WTC11 (cell line): ENCODE results near the gene BFSP2. TPM values are rescaled to one million over a fixed set of nuclear protein-coding genes. Genes with fewer than 3 reads are reported as not detected.

Experiments used
- ATAC-seq: fragments of 200-7000 bp; cut with Tn5 transposase; 2 replicates; pipeline ENCODE4 v1.10.0; 2021; ENCODE audit warnings: mild to moderate bottlenecking, moderate library complexity
- CTCF ChIA-PET: fragments of 300-600 bp; sonication (Branson Sonifier 250); formaldehyde crosslinking; loops from one replicate; lab custom pipeline; 2021; ENCODE audit warnings: antibody characterized with exemption; lab: Charles Lee
- POLR2A ChIA-PET: fragments of 350-600 bp; sonication (Branson Sonifier 250); formaldehyde crosslinking; loops from one replicate; lab custom pipeline; 2021; ENCODE audit warnings: antibody characterized with exemption; lab: Charles Lee
- DNase-seq: peaks from one replicate; pipeline ENCODE4 v3.0.0; 2021; ENCODE audit warnings: low spot score
- H3K27ac Mint-ChIP-seq: 2 replicates; pipeline ENCODE4 v1.8.0; 2021; ENCODE audit warnings: mixed read lengths
- H3K27me3 Mint-ChIP-seq: 2 replicates; pipeline ENCODE4 v1.8.0; 2021; ENCODE audit warnings: low read depth, mild to moderate bottlenecking, moderate library complexity, mixed read lengths
- H3K36me3 Mint-ChIP-seq: 2 replicates; pipeline ENCODE4 v1.8.0; 2021; ENCODE audit warnings: mixed read lengths
- H3K4me1 Mint-ChIP-seq: 2 replicates; pipeline ENCODE4 v1.8.0; 2022; ENCODE audit warnings: mixed read lengths
- H3K4me3 Mint-ChIP-seq: 2 replicates; pipeline ENCODE4 v1.8.0; 2021; ENCODE audit warnings: mild to moderate bottlenecking, moderate library complexity, mixed read lengths
- H3K9me3 Mint-ChIP-seq: 2 replicates; pipeline ENCODE4 v1.8.0; 2021; ENCODE audit warnings: mixed read lengths
- AR ChIP-seq: fragments of 250-450 bp; sonication (Bioruptor Pico); IDR thresholded peaks from 2 replicates; pipeline ENCODE4 v1.9.0; 2021; ENCODE audit warnings: mild to moderate bottlenecking
- ETV6 ChIP-seq: sonication (generic); formaldehyde crosslinking; IDR thresholded peaks from 2 replicates; pipeline ENCODE4 v1.8.1; 2022; ENCODE audit warnings: mild to moderate bottlenecking, missing genetic modification reagents
- FOXP4 ChIP-seq: sonication (generic); formaldehyde crosslinking; IDR thresholded peaks from 2 replicates; pipeline ENCODE4 v1.8.0; 2022; ENCODE audit warnings: mild to moderate bottlenecking, missing genetic modification reagents
- GRHL2 ChIP-seq: fragments of 250-450 bp; sonication (Bioruptor Pico); IDR thresholded peaks from 2 replicates; pipeline ENCODE4 v1.8.0; 2022; ENCODE audit warnings: mild to moderate bottlenecking, moderate library complexity; ENCODE audit not compliant: insufficient replicate concordance, severe bottlenecking
- HMGA2 ChIP-seq: fragments of 250-450 bp; sonication (Bioruptor Pico); IDR thresholded peaks from 2 replicates; pipeline ENCODE4 v1.4.0; 2021; ENCODE audit warnings: mild to moderate bottlenecking, moderate library complexity
- IRF1 ChIP-seq: sonication (generic); formaldehyde crosslinking; IDR thresholded peaks from 2 replicates; pipeline ENCODE4 v1.8.0; 2023; ENCODE audit warnings: missing genetic modification reagents
- IRF2 ChIP-seq: sonication (generic); formaldehyde crosslinking; IDR thresholded peaks from 2 replicates; pipeline ENCODE4 v1.8.0; 2022; ENCODE audit warnings: low read depth, missing genetic modification reagents, borderline replicate concordance
- NR1H2 ChIP-seq: sonication (generic); formaldehyde crosslinking; IDR thresholded peaks from 2 replicates; pipeline ENCODE4 v1.9.0; 2021; ENCODE audit warnings: mild to moderate bottlenecking, moderate library complexity, missing genetic modification reagents
- SMAD4 ChIP-seq: sonication (generic); formaldehyde crosslinking; IDR thresholded peaks from 2 replicates; pipeline ENCODE4 v1.8.0; 2022; ENCODE audit warnings: mild to moderate bottlenecking, missing genetic modification reagents
- TEAD4 ChIP-seq: sonication (generic); formaldehyde crosslinking; IDR thresholded peaks from 2 replicates; pipeline ENCODE4 v1.8.0; 2022; ENCODE audit warnings: mild to moderate bottlenecking, missing genetic modification reagents
- ZNF232 ChIP-seq: sonication (generic); formaldehyde crosslinking; IDR thresholded peaks from 2 replicates; pipeline ENCODE4 v1.8.0; 2022; ENCODE audit warnings: mild to moderate bottlenecking, missing genetic modification reagents
- ZNF263 ChIP-seq: sonication (generic); formaldehyde crosslinking; IDR thresholded peaks from 2 replicates; pipeline ENCODE4 v1.8.1; 2022; ENCODE audit warnings: low read depth, mild to moderate bottlenecking, moderate library complexity, missing genetic modification reagents
- ZNF416 ChIP-seq: fragments of 250-450 bp; sonication (Bioruptor Pico); IDR thresholded peaks from 2 replicates; pipeline ENCODE4 v1.9.0; 2021; ENCODE audit warnings: mild to moderate bottlenecking, inconsistent platforms
- ZNF423 ChIP-seq: fragments of 250-450 bp; sonication (Bioruptor Pico); IDR thresholded peaks from 2 replicates; pipeline ENCODE4 v2.1.2; 2022; ENCODE audit warnings: mild to moderate bottlenecking, moderate library complexity
- total RNA-seq: library from RNA; stranded (reverse); gene quantifications from 3 replicates; pipeline ENCODE4 v1.2.3, GENCODE V29; 2021
- TF ChIP-seq, protein P1 (sequence below): sonication (generic); formaldehyde crosslinking; IDR thresholded peaks from 2 replicates; pipeline ENCODE4 v1.8.1; 2022; ENCODE audit warnings: mild to moderate bottlenecking, moderate library complexity, missing genetic modification reagents
- TF ChIP-seq, protein P2 (sequence below): fragments of 200-600 bp; IDR thresholded peaks from 2 replicates; pipeline ENCODE4 v1.8.0; 2022; ENCODE audit warnings: antibody characterized with exemption

The BFSP2 gene
- total RNA-seq, 1 experiment from 2014 or later, result not detected

GRCh38 chr3:133460809-133461208 lies 61.0 kb downstream of the BFSP2 start:
- peaks cover 29% of the 10 kb centered on the region for H3K4me1 Mint-ChIP-seq
- POLR2A ChIA-PET, result no interaction called here
- no peaks in the 10 kb centered on the region for H3K9me3 Mint-ChIP-seq
- TF ChIP-seq ZNF263, result no peak
- TF ChIP-seq ETV6, result no peak
- TF ChIP-seq, all 79 proteins: peak for 0
- DNase-seq, result no peak
- H3K27me3 Mint-ChIP-seq, result no peaks in the 10 kb centered on the region
- H3K36me3 Mint-ChIP-seq, result no peaks in the 10 kb centered on the region
- CTCF ChIA-PET, result interaction anchor here (1.3 kb wide), 1 partner anchor 37 kb away, joined by 3 read pairs; no protein-coding TSS in a partner anchor
- ATAC-seq, result peak; percentile 44
- H3K4me3 Mint-ChIP-seq, result no peak overlapping the region
- no peak overlapping the region for H3K27ac Mint-ChIP-seq

GRCh38 chr3:133461291-133461690 lies 61.4 kb downstream of the BFSP2 start:
- ChIA-PET POLR2A (no interaction called here), CTCF (interaction anchor here (1.3 kb wide), 1 partner anchor 37 kb away, joined by 3 read pairs; no protein-coding TSS in a partner anchor)
- Mint-ChIP-seq H3K4me3 (no peak overlapping the region), H3K9me3 (no peaks in the 10 kb centered on the region), H3K27me3 (no peaks in the 10 kb centered on the region), H3K36me3 (no peaks in the 10 kb centered on the region), H3K4me1 (peaks cover 29% of the 10 kb centered on the region), H3K27ac (no peak overlapping the region)
- TF ChIP-seq ZNF423 (CRISPR knock-in tag) (no peak), IRF2 (CRISPR knock-in tag) (no peak), GRHL2 (CRISPR knock-in tag) (no peak), ZNF232 (CRISPR knock-in tag) (no peak), IRF1 (CRISPR knock-in tag) (no peak), TEAD4 (no peak), HMGA2 (CRISPR knock-in tag) (no peak), NR1H2 (CRISPR knock-in tag) (no peak), FOXP4 (CRISPR knock-in tag) (no peak)
- no peak for ATAC-seq
- DNase-seq, result no peak

DNA sequence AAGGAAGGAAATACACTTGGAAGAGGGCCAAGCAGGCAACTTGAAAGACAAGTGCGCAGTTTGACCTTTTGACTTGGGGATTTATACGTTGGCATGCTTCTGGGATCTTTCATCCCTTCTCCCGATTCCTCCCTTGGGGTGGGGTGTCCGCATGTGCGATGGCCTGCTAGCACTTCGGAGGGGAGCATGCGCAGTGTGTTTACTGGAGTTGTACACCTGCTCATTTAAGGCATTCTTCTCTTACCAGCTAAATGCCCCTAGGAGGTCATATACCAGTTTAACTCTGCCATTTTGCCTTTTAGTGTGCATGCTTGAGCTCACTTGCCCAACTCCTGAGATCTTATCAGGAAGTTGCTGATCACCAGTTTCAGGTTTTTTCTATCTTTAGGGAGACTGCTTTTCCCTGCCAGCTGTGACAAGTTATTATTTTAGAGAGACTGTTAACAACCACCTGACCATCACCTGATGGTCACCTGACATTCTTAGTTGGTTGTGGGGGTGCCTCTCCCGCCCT lies 63.5 kb downstream of the BFSP2 start:
- no peak overlapping the region for H3K4me3 Mint-ChIP-seq
- no peak for TF ChIP-seq IRF1 (CRISPR knock-in tag)
- TF ChIP-seq, protein P1, sequence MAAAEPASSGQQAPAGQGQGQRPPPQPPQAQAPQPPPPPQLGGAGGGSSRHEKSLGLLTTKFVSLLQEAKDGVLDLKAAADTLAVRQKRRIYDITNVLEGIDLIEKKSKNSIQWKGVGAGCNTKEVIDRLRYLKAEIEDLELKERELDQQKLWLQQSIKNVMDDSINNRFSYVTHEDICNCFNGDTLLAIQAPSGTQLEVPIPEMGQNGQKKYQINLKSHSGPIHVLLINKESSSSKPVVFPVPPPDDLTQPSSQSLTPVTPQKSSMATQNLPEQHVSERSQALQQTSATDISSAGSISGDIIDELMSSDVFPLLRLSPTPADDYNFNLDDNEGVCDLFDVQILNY (CRISPR knock-in tag), result no peak
- no peak for TF ChIP-seq ZNF416 (CRISPR knock-in tag)
- TF ChIP-seq, protein P2, sequence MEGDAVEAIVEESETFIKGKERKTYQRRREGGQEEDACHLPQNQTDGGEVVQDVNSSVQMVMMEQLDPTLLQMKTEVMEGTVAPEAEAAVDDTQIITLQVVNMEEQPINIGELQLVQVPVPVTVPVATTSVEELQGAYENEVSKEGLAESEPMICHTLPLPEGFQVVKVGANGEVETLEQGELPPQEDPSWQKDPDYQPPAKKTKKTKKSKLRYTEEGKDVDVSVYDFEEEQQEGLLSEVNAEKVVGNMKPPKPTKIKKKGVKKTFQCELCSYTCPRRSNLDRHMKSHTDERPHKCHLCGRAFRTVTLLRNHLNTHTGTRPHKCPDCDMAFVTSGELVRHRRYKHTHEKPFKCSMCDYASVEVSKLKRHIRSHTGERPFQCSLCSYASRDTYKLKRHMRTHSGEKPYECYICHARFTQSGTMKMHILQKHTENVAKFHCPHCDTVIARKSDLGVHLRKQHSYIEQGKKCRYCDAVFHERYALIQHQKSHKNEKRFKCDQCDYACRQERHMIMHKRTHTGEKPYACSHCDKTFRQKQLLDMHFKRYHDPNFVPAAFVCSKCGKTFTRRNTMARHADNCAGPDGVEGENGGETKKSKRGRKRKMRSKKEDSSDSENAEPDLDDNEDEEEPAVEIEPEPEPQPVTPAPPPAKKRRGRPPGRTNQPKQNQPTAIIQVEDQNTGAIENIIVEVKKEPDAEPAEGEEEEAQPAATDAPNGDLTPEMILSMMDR, result no peak
- no peak for TF ChIP-seq SMAD4 (CRISPR knock-in tag)
- no peak for TF ChIP-seq FOXP4 (CRISPR knock-in tag)
- no peak for TF ChIP-seq AR (CRISPR knock-in tag)
- no peak overlapping the region for H3K27ac Mint-ChIP-seq
- ChIA-PET CTCF (no interaction called here), POLR2A (no interaction called here)
- no peak for ATAC-seq
- H3K36me3 Mint-ChIP-seq, result no peaks in the 10 kb centered on the region
- no peak for DNase-seq
- H3K9me3 Mint-ChIP-seq, result no peaks in the 10 kb centered on the region
- H3K4me1 Mint-ChIP-seq, result peaks cover 29% of the 10 kb centered on the region
- no peaks in the 10 kb centered on the region for H3K27me3 Mint-ChIP-seq
